Astrocyte (in vitro differentiated cells and primary cell): Measurements from ENCODE around the gene MOV10L1.

Experiments used
- EZH2 ChIP-seq: IDR thresholded peaks from 2 replicates; pipeline ENCODE4 v1.6.1; 2012; ENCODE audit warnings: mild to moderate bottlenecking, low read length, inconsistent platforms; ENCODE audit not compliant: insufficient read depth
- TF ChIP-seq, protein P1 (sequence below): IDR thresholded peaks from 2 replicates; pipeline ENCODE4 v1.5.1; 2011; ENCODE audit warnings: low read depth, mild to moderate bottlenecking, inconsistent platforms, low read length, moderate library complexity; ENCODE audit not compliant: insufficient read depth

DNA sequence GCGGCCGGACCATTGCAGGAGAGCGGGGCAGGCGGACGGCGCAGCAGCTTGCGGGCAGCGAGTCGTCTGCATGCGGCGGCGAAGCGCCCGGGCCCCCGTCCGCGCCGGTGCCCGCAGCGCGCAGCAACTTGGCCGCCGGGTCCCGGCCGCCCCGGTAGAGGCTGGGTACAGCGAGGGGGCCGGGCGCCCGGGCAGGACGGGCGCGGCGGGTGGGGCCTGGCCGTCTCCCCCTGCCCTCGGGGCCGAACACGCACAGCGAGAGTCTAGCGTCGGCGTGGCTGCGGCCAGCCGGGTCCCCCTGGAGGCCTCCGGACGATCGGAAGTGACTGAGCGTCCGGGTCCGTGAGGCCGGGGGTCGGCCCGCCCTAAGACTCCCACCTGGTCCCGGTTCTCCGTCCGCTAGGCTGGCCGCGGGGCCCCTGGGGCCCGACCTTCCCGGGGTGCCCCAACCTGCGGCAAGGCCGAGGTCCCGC lies 95.1 kb downstream of the MOV10L1 start:
- TF ChIP-seq, protein P1, sequence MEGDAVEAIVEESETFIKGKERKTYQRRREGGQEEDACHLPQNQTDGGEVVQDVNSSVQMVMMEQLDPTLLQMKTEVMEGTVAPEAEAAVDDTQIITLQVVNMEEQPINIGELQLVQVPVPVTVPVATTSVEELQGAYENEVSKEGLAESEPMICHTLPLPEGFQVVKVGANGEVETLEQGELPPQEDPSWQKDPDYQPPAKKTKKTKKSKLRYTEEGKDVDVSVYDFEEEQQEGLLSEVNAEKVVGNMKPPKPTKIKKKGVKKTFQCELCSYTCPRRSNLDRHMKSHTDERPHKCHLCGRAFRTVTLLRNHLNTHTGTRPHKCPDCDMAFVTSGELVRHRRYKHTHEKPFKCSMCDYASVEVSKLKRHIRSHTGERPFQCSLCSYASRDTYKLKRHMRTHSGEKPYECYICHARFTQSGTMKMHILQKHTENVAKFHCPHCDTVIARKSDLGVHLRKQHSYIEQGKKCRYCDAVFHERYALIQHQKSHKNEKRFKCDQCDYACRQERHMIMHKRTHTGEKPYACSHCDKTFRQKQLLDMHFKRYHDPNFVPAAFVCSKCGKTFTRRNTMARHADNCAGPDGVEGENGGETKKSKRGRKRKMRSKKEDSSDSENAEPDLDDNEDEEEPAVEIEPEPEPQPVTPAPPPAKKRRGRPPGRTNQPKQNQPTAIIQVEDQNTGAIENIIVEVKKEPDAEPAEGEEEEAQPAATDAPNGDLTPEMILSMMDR, result no peak
- TF ChIP-seq EZH2, result no peak
